Epidermal melanocyte (primary cell): ENCODE measurements around the gene CDK5RAP3.
"Not testable (repeated sequence)": the region's sequence is repeated elsewhere in the genome, so short reads cannot be mapped to it uniquely, and the experiment has no call there.

ENCODE experiments used
- DNase-seq: peaks from one replicate; pipeline ENCODE4 v3.0.0; 2011; ENCODE audit warnings: low spot score; ENCODE audit not compliant: insufficient read length

Gene CDK5RAP3

GRCh38 chr17:47975189-47975822, 4.4 kb downstream of the CDK5RAP3 start:
- DNase-seq = no peak

GRCh38 chr17:47975823-47976205, 4.9 kb downstream of the CDK5RAP3 start:
- no peak for DNase-seq

- DNase-seq = peak; percentile 85
Measured at GRCh38 chr17:47978324-47978723, 7.4 kb downstream of the CDK5RAP3 start.

GRCh38 chr17:47980541-47980940, 9.6 kb downstream of the CDK5RAP3 start:
- no peak for DNase-seq

- no peak for DNase-seq
Measured at GRCh38 chr17:47981462-47981861, 10.5 kb downstream of the CDK5RAP3 start.

GRCh38 chr17:47982091-47982617, 11.2 kb downstream of the CDK5RAP3 start:
- DNase-seq = no peak

GRCh38 chr17:47982645-47983390, 11.9 kb downstream of the CDK5RAP3 start:
- DNase-seq = no peak

- DNase-seq = no peak
Measured at GRCh38 chr17:47983492-47984223, 12.7 kb downstream of the CDK5RAP3 start.

GRCh38 chr17:47986520-47986919, 15.6 kb downstream of the CDK5RAP3 start:
- no peak for DNase-seq

GRCh38 chr17:47987240-47987835, 16.4 kb downstream of the CDK5RAP3 start:
- peak; percentile 79 for DNase-seq

- not testable (repeated sequence) for DNase-seq
Measured at GRCh38 chr17:47988445-47988844, 17.5 kb downstream of the CDK5RAP3 start.

GRCh38 chr17:47989159-47989558, 18.2 kb downstream of the CDK5RAP3 start:
- no peak for DNase-seq

- no peak for DNase-seq
Measured at GRCh38 chr17:47989700-47990099, 18.8 kb downstream of the CDK5RAP3 start.

GRCh38 chr17:47990962-47991731, 20.2 kb downstream of the CDK5RAP3 start:
- DNase-seq = no peak

- DNase-seq = no peak
Measured at GRCh38 chr17:47992216-47992615, 21.3 kb downstream of the CDK5RAP3 start.

- DNase-seq = no peak
Measured at GRCh38 chr17:47993031-47993564, 22.2 kb downstream of the CDK5RAP3 start.

- no peak for DNase-seq
Measured at GRCh38 chr17:47993964-47994363, 23.1 kb downstream of the CDK5RAP3 start.

- DNase-seq = no peak
Measured at GRCh38 chr17:47994724-47995123, 23.8 kb downstream of the CDK5RAP3 start.

GRCh38 chr17:47995241-47995935, 24.5 kb downstream of the CDK5RAP3 start:
- no peak for DNase-seq

- no peak for DNase-seq
Measured at GRCh38 chr17:47996201-47996600, 25.3 kb downstream of the CDK5RAP3 start.
